ENCODE results near the gene MAP3K7.

DNA sequence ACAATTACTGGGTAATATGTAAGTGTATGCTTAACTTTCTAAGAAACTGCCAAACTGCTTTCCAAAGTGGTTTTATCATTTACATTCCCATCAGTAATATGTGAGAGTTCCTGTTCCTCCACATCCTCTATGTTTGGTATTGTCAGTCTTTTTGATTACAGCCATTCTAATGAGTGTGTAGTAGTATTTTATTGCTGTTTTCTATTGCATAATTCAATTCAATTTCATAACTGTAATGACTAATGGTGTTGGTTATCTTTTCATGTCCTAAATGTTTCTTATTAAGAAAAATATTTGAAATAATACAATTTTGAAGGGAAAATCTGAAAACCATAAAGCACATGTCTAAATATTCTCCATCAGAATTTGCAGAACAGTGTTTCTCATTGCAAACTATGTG, 119.3 kb downstream of the MAP3K7 start:
- TF ChIP-seq, protein P1, sequence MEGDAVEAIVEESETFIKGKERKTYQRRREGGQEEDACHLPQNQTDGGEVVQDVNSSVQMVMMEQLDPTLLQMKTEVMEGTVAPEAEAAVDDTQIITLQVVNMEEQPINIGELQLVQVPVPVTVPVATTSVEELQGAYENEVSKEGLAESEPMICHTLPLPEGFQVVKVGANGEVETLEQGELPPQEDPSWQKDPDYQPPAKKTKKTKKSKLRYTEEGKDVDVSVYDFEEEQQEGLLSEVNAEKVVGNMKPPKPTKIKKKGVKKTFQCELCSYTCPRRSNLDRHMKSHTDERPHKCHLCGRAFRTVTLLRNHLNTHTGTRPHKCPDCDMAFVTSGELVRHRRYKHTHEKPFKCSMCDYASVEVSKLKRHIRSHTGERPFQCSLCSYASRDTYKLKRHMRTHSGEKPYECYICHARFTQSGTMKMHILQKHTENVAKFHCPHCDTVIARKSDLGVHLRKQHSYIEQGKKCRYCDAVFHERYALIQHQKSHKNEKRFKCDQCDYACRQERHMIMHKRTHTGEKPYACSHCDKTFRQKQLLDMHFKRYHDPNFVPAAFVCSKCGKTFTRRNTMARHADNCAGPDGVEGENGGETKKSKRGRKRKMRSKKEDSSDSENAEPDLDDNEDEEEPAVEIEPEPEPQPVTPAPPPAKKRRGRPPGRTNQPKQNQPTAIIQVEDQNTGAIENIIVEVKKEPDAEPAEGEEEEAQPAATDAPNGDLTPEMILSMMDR (IDR thresholded peaks at IDR 0.05; ENCODE audit: insufficient read depth, low read depth, low read length), result no peak
- TF ChIP-seq EZH2 (IDR thresholded peaks at IDR 0.05; ENCODE audit: insufficient read depth, low read length), result no peak
